H1 (cell line): ENCODE measurements around the gene GMPR2. TPM values are rescaled to one million over a fixed set of nuclear protein-coding genes. Genes with fewer than 3 reads are reported as not detected.

Source experiments
- FOSL1 ChIP-seq: IDR thresholded peaks from 2 replicates; pipeline ENCODE4 v1.6.1; 2011; ENCODE audit warnings: mild to moderate bottlenecking, low read depth, low read length, moderate library complexity; ENCODE audit not compliant: insufficient read depth
- KDM5A ChIP-seq: fragments of 200-600 bp; IDR thresholded peaks from 2 replicates; pipeline ENCODE4 v1.7.1; 2012; ENCODE audit warnings: mild to moderate bottlenecking, low read length, inconsistent platforms, mixed read lengths
- SP2 ChIP-seq: IDR thresholded peaks from 2 replicates; pipeline ENCODE4 v1.6.1; 2012; ENCODE audit warnings: mild to moderate bottlenecking, low read length, inconsistent platforms
- TBP ChIP-seq: IDR thresholded peaks from 2 replicates; pipeline ENCODE4 v1.6.1; 2011; ENCODE audit warnings: low read depth, low read length, improper control_type of control experiment
- polyA plus RNA-seq, 7 experiments: library from polyadenylated mRNA; depleted of rRNA in 3 of 7; stranded (reverse) in 5 of 7; unstranded in 2 of 7; fragments of >200 nt in 5 of 7; fragments of 200-250 nt in 2 of 7; gene quantifications; 1 replicate in 5 of 7; 2 replicates in 1 of 7; 4 replicates in 1 of 7; pipeline versions ENCODE4 v1.2.1 to v1.2.3, GENCODE V29; 2011 to 2013; ENCODE audit warnings: missing spikeins in 2 of 7, mixed read lengths in 2 of 7
- total RNA-seq: library from RNA; stranded (reverse); fragmentation: NEBNext Ultra II Directional; extraction: Animal tissue kit (Norgen Biotek cat#: 25700); gene quantifications from 2 replicates; pipeline ENCODE4 v1.2.1, GENCODE V29; 2021
- TF ChIP-seq, protein P1 (sequence below): fragments of 300-600 bp; sonication (generic); IDR thresholded peaks from 2 replicates; pipeline ENCODE4 v1.7.1; 2012; ENCODE audit warnings: low read length, moderate library complexity, mild to moderate bottlenecking, inconsistent platforms; ENCODE audit not compliant: insufficient replicate concordance

The GMPR2 gene
- total and polyA plus RNA-seq, 2 of the 8 experiments (the other 6 are each of a cell fraction or from before 2014, with no cell fraction given), result 61.6 to 85.3 TPM

DNA sequence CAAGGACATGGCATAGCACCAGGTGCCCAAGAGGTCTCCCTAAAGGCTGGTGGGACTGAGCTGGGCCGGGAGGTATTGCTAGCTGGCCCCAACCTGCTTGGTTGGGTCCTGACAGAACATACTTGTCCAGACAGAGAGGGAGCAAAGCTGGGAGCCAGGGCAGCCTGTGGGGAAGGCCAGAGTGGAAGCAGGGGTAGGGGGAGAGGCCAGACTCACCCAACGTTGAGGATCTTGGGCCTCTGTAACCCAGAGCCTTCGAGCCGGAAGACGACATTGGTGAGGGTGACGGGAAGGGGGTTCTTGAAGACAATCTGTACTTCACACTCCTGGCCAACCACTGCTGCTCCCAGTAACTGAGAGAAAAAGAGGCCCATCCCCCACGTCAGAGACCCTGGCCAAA, 21.2 kb downstream of the GMPR2 start (continued):
- TF ChIP-seq, protein P1, sequence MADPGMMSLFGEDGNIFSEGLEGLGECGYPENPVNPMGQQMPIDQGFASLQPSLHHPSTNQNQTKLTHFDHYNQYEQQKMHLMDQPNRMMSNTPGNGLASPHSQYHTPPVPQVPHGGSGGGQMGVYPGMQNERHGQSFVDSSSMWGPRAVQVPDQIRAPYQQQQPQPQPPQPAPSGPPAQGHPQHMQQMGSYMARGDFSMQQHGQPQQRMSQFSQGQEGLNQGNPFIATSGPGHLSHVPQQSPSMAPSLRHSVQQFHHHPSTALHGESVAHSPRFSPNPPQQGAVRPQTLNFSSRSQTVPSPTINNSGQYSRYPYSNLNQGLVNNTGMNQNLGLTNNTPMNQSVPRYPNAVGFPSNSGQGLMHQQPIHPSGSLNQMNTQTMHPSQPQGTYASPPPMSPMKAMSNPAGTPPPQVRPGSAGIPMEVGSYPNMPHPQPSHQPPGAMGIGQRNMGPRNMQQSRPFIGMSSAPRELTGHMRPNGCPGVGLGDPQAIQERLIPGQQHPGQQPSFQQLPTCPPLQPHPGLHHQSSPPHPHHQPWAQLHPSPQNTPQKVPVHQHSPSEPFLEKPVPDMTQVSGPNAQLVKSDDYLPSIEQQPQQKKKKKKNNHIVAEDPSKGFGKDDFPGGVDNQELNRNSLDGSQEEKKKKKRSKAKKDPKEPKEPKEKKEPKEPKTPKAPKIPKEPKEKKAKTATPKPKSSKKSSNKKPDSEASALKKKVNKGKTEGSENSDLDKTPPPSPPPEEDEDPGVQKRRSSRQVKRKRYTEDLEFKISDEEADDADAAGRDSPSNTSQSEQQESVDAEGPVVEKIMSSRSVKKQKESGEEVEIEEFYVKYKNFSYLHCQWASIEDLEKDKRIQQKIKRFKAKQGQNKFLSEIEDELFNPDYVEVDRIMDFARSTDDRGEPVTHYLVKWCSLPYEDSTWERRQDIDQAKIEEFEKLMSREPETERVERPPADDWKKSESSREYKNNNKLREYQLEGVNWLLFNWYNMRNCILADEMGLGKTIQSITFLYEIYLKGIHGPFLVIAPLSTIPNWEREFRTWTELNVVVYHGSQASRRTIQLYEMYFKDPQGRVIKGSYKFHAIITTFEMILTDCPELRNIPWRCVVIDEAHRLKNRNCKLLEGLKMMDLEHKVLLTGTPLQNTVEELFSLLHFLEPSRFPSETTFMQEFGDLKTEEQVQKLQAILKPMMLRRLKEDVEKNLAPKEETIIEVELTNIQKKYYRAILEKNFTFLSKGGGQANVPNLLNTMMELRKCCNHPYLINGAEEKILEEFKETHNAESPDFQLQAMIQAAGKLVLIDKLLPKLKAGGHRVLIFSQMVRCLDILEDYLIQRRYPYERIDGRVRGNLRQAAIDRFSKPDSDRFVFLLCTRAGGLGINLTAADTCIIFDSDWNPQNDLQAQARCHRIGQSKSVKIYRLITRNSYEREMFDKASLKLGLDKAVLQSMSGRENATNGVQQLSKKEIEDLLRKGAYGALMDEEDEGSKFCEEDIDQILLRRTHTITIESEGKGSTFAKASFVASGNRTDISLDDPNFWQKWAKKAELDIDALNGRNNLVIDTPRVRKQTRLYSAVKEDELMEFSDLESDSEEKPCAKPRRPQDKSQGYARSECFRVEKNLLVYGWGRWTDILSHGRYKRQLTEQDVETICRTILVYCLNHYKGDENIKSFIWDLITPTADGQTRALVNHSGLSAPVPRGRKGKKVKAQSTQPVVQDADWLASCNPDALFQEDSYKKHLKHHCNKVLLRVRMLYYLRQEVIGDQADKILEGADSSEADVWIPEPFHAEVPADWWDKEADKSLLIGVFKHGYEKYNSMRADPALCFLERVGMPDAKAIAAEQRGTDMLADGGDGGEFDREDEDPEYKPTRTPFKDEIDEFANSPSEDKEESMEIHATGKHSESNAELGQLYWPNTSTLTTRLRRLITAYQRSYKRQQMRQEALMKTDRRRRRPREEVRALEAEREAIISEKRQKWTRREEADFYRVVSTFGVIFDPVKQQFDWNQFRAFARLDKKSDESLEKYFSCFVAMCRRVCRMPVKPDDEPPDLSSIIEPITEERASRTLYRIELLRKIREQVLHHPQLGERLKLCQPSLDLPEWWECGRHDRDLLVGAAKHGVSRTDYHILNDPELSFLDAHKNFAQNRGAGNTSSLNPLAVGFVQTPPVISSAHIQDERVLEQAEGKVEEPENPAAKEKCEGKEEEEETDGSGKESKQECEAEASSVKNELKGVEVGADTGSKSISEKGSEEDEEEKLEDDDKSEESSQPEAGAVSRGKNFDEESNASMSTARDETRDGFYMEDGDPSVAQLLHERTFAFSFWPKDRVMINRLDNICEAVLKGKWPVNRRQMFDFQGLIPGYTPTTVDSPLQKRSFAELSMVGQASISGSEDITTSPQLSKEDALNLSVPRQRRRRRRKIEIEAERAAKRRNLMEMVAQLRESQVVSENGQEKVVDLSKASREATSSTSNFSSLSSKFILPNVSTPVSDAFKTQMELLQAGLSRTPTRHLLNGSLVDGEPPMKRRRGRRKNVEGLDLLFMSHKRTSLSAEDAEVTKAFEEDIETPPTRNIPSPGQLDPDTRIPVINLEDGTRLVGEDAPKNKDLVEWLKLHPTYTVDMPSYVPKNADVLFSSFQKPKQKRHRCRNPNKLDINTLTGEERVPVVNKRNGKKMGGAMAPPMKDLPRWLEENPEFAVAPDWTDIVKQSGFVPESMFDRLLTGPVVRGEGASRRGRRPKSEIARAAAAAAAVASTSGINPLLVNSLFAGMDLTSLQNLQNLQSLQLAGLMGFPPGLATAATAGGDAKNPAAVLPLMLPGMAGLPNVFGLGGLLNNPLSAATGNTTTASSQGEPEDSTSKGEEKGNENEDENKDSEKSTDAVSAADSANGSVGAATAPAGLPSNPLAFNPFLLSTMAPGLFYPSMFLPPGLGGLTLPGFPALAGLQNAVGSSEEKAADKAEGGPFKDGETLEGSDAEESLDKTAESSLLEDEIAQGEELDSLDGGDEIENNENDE, result no peak
- no peak for TF ChIP-seq FOSL1
- TF ChIP-seq TBP, result no peak
- no peak for TF ChIP-seq KDM5A
- no peak for TF ChIP-seq SP2
